ENCODE results near the gene PMEPA1. TPM values are rescaled to one million over a fixed set of nuclear protein-coding genes. Genes with fewer than 3 reads are reported as not detected.

PMEPA1 gene
- total and polyA plus RNA-seq, 2 donors (not counting 3 experiments of a cell fraction or from before 2014, with no cell fraction given) = 31.6 to 33.2 TPM

DNA sequence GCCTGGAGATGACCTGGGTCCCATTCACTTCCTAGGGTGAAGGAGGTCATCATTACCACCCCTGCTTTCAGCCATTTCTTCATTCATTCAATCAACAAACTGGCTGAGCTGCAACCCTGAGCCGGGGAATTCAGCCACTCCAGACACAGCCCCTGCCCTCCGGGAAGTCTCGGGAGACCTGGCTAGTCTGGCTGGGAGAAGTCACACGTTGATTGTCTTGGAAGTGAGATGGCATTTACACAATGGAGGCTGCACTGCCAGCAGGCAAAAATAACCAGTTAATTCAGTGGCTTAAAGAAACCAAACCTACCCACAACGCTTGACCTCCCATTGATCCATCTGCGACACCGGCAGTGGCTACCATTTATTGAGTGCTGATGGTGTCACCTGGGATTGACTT lies 2.0 kb upstream of the PMEPA1 start:
- no peak overlapping the region for H3K4me3 ChIP-seq (replicated peaks in 1 of 3; ENCODE audit: insufficient read depth in 1 of 3, low read depth in 1 of 3, low read length in 3 of 3)
- H3K27me3 ChIP-seq (ENCODE audit: control insufficient read depth in 2 of 2, insufficient read depth in 2 of 2, low read length in 2 of 2) = no peaks in the 10 kb centered on the region
- H3K27ac ChIP-seq (ENCODE audit: insufficient read depth, low read depth, low read length) = no peak overlapping the region
- dilution Hi-C loops (cut with MboI; ENCODE audit: extremely low pct_ligation_motif_present, low sequenced_read_pairs) (no loop called here), intact Hi-C loops (cut with micrococcal nuclease) (loop anchor here (10.0 kb wide), 2 partner anchors 327 to 1183 kb away; no protein-coding TSS in a partner anchor)
- no peak for FAIRE-seq
- H3K36me3 ChIP-seq (ENCODE audit: control insufficient read depth in 2 of 2, extremely low read depth in 1 of 2, insufficient read depth in 2 of 2, low read length in 2 of 2) = no peaks in the 10 kb centered on the region
- no peak for TF ChIP-seq JUN (IDR thresholded peaks at IDR 0.05; ENCODE audit: borderline replicate concordance, insufficient read depth, insufficient read length, low read depth)
- no peak for TF ChIP-seq POLR2A (IDR thresholded peaks at IDR 0.05; ENCODE audit: low read depth, low read length)
- TF ChIP-seq, protein P1, sequence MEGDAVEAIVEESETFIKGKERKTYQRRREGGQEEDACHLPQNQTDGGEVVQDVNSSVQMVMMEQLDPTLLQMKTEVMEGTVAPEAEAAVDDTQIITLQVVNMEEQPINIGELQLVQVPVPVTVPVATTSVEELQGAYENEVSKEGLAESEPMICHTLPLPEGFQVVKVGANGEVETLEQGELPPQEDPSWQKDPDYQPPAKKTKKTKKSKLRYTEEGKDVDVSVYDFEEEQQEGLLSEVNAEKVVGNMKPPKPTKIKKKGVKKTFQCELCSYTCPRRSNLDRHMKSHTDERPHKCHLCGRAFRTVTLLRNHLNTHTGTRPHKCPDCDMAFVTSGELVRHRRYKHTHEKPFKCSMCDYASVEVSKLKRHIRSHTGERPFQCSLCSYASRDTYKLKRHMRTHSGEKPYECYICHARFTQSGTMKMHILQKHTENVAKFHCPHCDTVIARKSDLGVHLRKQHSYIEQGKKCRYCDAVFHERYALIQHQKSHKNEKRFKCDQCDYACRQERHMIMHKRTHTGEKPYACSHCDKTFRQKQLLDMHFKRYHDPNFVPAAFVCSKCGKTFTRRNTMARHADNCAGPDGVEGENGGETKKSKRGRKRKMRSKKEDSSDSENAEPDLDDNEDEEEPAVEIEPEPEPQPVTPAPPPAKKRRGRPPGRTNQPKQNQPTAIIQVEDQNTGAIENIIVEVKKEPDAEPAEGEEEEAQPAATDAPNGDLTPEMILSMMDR (IDR thresholded peaks at IDR 0.05; ENCODE audit: extremely low read depth in 1 of 2, insufficient read depth in 1 of 2, low read depth in 1 of 2, low read length in 2 of 2) = no peak
- TF ChIP-seq MYC (IDR thresholded peaks at IDR 0.05; ENCODE audit: low read depth, low read length) = no peak
- TF ChIP-seq EZH2 (IDR thresholded peaks at IDR 0.05; ENCODE audit: borderline replicate concordance, low read depth, low read length, severe bottlenecking) = no peak
- no peak for TF ChIP-seq FOS (IDR thresholded peaks at IDR 0.05; ENCODE audit: borderline replicate concordance, insufficient read depth, low read length)
- no peak for TF ChIP-seq GATA2 (IDR thresholded peaks at IDR 0.05; ENCODE audit: insufficient read depth, insufficient read length, low read depth, low read length)
- CTCF ChIA-PET = interaction anchor here (0.7 to 2.5 kb wide), 3 partner anchors 37 to 375 kb away, joined by 3 to 17 read pairs (median 7); no protein-coding TSS in a partner anchor
- POLR2A ChIA-PET = no interaction called here
- no peak overlapping the region for H3K4me2 ChIP-seq (ENCODE audit: insufficient read depth, low read length)
- no peaks in the 10 kb centered on the region for H3K9me1 ChIP-seq (replicated peaks; ENCODE audit: control insufficient read depth, extremely low read depth, insufficient read depth, low read length)
- no peak for DNase-seq (ENCODE audit: low read depth, low spot score)
- no peaks in the 10 kb centered on the region for H3K9me3 ChIP-seq (replicated peaks; ENCODE audit: control insufficient read depth, insufficient read depth, low read length)
- H3K9ac ChIP-seq (replicated peaks; ENCODE audit: extremely low read depth, insufficient read depth, low read length) = no peak overlapping the region
- no peak overlapping the region for H2AFZ ChIP-seq (ENCODE audit: low read depth, low read length)
- BruUV-seq (replicated peaks) = no TSS peak
- peaks cover 21% of the 10 kb centered on the region for H3K79me2 ChIP-seq (ENCODE audit: control insufficient read depth, insufficient read depth, low read length)
- peaks cover 14% of the 10 kb centered on the region for H3K4me1 ChIP-seq (ENCODE audit: control insufficient read depth, extremely low read depth, insufficient read depth, low read length)
- H4K20me1 ChIP-seq (replicated peaks; ENCODE audit: control insufficient read depth, extremely low read depth, insufficient read depth, low read length) = no peaks in the 10 kb centered on the region

Measured in endothelial cell of umbilical vein (primary cell).